Measurements from ENCODE around the gene PTPRK.

PTPRK gene

GRCh38 chr6:128065072-128065471, 455.3 kb downstream of the PTPRK start:
- no peak for DNase-seq (ENCODE audit: extremely low spot score)
- ChIA-PET POLR2A (no interaction called here), CTCF (interaction anchor here (1.0 kb wide), 1 partner anchor 10 kb away, joined by 5 read pairs; no protein-coding TSS in a partner anchor)
- no peak for TF ChIP-seq CTCF (IDR thresholded peaks at IDR 0.05; ENCODE audit: control extremely low read depth, extremely low read depth, low read depth, missing control alignments)

- POLR2A ChIA-PET: no interaction called here
- CTCF ChIA-PET: interaction anchor here (1.0 kb wide), 1 partner anchor 10 kb away, joined by 5 read pairs; no protein-coding TSS in a partner anchor
- no peak for DNase-seq (ENCODE audit: extremely low spot score)
- TF ChIP-seq CTCF (IDR thresholded peaks at IDR 0.05; ENCODE audit: control extremely low read depth, extremely low read depth, low read depth, missing control alignments): no peak
Measured at GRCh38 chr6:128064540-128064895, 455.9 kb downstream of the PTPRK start.

GRCh38 chr6:128063850-128064539, 456.4 kb downstream of the PTPRK start:
- DNase-seq (ENCODE audit: extremely low spot score): no peak
- CTCF ChIA-PET: interaction anchor here (1.2 to 1.5 kb wide), 2 partner anchors 15 to 44 kb away, joined by 3 read pairs; no protein-coding TSS in a partner anchor
- no peak for TF ChIP-seq CTCF (IDR thresholded peaks at IDR 0.05; ENCODE audit: control extremely low read depth, extremely low read depth, low read depth, missing control alignments)
- POLR2A ChIA-PET: no interaction called here

GRCh38 chr6:128062882-128063603, 457.4 kb downstream of the PTPRK start:
- ChIA-PET CTCF (interaction anchor here (1.2 to 1.5 kb wide), 3 partner anchors 9 to 45 kb away, joined by 3 read pairs; no protein-coding TSS in a partner anchor), POLR2A (no interaction called here)
- TF ChIP-seq CTCF (IDR thresholded peaks at IDR 0.05; ENCODE audit: control extremely low read depth, extremely low read depth, low read depth, missing control alignments): no peak
- DNase-seq (ENCODE audit: extremely low spot score): no peak

GRCh38 chr6:128057946-128058345, 462.5 kb downstream of the PTPRK start:
- POLR2A ChIA-PET: no interaction called here
- DNase-seq (ENCODE audit: extremely low spot score): no peak
- TF ChIP-seq CTCF (IDR thresholded peaks at IDR 0.05; ENCODE audit: control extremely low read depth, extremely low read depth, low read depth, missing control alignments): no peak
- CTCF ChIA-PET: no interaction called here

GRCh38 chr6:128057541-128057940, 462.9 kb downstream of the PTPRK start:
- ChIA-PET CTCF (interaction anchor here (1.5 kb wide), 1 partner anchor 13 kb away, joined by 5 read pairs; no protein-coding TSS in a partner anchor), POLR2A (no interaction called here)
- no peak for DNase-seq (ENCODE audit: extremely low spot score)
- no peak for TF ChIP-seq CTCF (IDR thresholded peaks at IDR 0.05; ENCODE audit: control extremely low read depth, extremely low read depth, low read depth, missing control alignments)

All from GM10248 (cell line).